GM12892 (cell line): ENCODE measurements around the gene ANXA5.
"Not testable (repeated sequence)": the region's sequence is repeated elsewhere in the genome, so short reads cannot be mapped to it uniquely, and the experiment has no call there.

Experiments used
- DNase-seq: peaks from one replicate; pipeline ENCODE4 v3.0.0; 2011; ENCODE audit not compliant: insufficient read length
- FAIRE-seq: peaks from 2 replicates; lab custom pipeline; 2011; peaks lifted over from hg19 to GRCh38; lab: Jason Lieb, UNC
- POLR2A ChIP-seq: IDR thresholded peaks from 2 replicates; pipeline ENCODE4 v1.6.1; 2011; ENCODE audit warnings: low read depth, low read length, control low read depth
- POLR2AphosphoS5 ChIP-seq: IDR thresholded peaks from 2 replicates; pipeline ENCODE4 v1.6.1; 2011; ENCODE audit warnings: low read depth, low read length, control low read depth
- TAF1 ChIP-seq: IDR thresholded peaks from 2 replicates; pipeline ENCODE4 v1.6.1; 2011; ENCODE audit warnings: low read depth, mild to moderate bottlenecking, control low read depth, low read length, borderline replicate concordance

ANXA5 gene

GRCh38 chr4:121668368-121669162, 28.2 kb downstream of the ANXA5 start:
- FAIRE-seq, result no peak

DNA sequence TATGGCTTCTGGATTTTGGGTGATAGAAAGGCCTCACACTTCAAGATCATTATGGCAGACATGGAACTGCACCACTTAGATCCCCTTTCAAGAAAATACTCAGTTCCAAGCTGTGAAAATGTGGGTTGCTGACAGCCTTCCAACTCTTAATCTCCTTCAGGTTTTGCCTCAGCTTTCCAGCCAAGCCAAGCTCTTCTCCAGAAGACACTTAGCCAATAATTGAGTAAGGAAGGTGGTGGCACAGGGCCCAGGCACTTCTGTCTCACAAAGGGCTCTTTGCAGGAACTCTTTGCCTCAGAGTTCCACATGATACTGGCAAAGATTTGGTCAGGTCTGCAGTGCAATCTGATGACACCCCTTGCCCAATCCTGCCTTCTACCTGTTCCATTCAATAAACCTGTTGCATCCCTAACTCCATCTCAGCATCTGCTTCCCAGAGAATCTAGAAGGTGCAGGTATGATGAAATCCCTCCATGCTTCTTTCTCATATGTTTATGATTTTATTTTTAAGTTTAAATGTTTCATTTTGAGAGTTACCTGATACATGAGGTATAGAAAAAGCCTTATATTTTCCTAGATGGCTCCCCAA, 30.6 kb downstream of the ANXA5 start:
- DNase-seq, result no peak
- peak; percentile 72 for FAIRE-seq
- no peak for TF ChIP-seq POLR2AphosphoS5
- TF ChIP-seq POLR2A, result no peak
- no peak for TF ChIP-seq TAF1

More at GRCh38 chr4:121668368-121669162, 28.2 kb downstream of the ANXA5 start:
- TF ChIP-seq TAF1 (no peak), POLR2AphosphoS5 (no peak), POLR2A (no peak)
- DNase-seq, result no peak

DNA sequence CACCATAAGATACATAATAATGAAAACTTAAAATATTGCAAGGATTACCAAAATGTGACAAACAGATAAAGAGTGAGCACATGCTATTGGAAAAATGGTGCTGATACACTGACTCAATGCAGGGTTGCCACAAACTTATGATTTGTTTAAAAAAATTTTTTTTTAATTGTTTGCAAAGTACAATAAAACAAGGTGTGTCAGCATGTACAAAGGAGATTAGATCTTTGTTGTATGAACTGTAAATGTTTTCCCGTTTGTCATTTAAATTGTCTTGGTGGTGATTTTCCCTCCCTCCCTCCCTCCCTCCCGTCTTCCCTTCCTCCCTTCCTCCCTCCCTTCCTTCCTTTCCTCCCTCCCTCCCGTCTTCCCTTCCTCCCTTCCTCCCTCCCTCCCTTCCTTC, 31.4 kb downstream of the ANXA5 start:
- DNase-seq (no peak), FAIRE-seq (no peak)
- TF ChIP-seq POLR2A (no peak), POLR2AphosphoS5 (no peak), TAF1 (no peak)

DNA sequence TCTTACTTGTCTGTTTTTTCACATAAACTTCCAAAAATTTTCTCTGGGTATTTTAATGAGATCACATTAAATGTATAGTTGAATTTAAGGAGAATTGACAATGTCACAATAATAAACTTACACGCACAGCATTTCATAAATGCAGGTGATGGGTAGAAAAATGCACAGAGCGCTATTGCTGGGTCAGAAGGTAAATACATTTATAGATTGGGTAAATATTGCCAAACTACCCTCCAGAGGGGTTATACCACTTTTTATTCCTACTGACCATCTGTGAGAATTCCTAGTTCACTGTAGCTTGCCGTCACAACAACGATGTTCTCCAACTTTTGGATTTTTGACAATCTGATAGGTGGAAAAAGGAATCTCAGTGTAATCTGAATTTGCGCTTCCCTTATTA, 34.6 kb downstream of the ANXA5 start:
- TF ChIP-seq TAF1 (no peak), POLR2AphosphoS5 (no peak), POLR2A (no peak)
- FAIRE-seq (no peak), DNase-seq (no peak)

GRCh38 chr4:121660175-121660933, 36.4 kb downstream of the ANXA5 start:
- not testable (repeated sequence) for DNase-seq, FAIRE-seq

DNA sequence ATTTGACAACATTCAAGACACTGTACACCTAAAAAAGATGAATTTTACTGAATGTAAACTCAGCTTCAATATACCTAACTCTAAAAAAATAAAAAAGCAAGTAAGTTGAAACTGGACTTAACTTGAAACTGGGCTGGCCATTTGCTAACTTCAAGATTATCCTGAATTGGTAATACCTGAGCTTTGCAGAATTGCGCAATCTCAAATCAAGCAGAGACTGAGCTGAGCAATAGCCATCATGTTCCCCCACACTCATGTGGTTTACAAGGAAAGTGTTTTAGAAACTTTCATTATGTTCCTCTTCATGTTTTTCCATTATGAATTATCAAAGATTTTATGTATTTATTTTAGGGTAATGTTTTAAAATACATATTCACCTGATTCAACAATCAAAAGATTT, 38.7 kb downstream of the ANXA5 start:
- FAIRE-seq (no peak), DNase-seq (no peak)
- TF ChIP-seq TAF1 (no peak), POLR2A (no peak), POLR2AphosphoS5 (no peak)

- DNase-seq (no peak), FAIRE-seq (peak; percentile 70)
Observed at GRCh38 chr4:121656269-121656641, 40.5 kb downstream of the ANXA5 start.

GRCh38 chr4:121655320-121656268, 41.2 kb downstream of the ANXA5 start:
- TF ChIP-seq POLR2AphosphoS5 (no peak), TAF1 (no peak), POLR2A (no peak)
- no peak for DNase-seq
- FAIRE-seq, result no peak

More at GRCh38 chr4:121656269-121656641, 40.5 kb downstream of the ANXA5 start:
- TF ChIP-seq POLR2AphosphoS5 (no peak), POLR2A (no peak), TAF1 (no peak)

DNA sequence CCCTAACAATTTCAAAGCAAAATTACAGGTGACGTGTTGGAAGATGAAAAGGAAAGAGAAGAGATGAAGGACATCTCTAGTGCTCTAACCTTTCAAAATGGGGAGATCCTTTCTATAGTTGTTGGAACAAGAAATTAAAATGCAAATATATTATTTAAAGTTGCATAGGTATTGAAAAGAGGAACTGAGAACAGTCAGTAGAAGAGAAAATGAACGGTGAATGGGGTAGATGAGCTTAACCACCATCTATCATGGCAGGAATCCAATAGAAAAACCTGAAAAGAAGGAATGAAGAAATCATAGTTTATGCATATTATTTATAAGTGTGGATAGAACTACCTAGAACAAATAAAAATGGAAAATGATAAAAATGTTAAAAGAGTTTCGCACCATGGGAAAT, 42.0 kb downstream of the ANXA5 start:
- FAIRE-seq (peak; percentile 46), DNase-seq (no peak)

GRCh38 chr4:121653986-121654385, 42.8 kb downstream of the ANXA5 start:
- no peak for FAIRE-seq
- no peak for TF ChIP-seq POLR2AphosphoS5
- no peak for TF ChIP-seq POLR2A
- no peak for TF ChIP-seq TAF1
- no peak for DNase-seq

More for the DNA sequence above, 42.0 kb downstream of the ANXA5 start:
- no peak for TF ChIP-seq POLR2AphosphoS5
- TF ChIP-seq POLR2A, result no peak
- TF ChIP-seq TAF1, result no peak
